Left lung (tissue), 10 donors: ENCODE results near the gene COL18A1. TPM values are rescaled to one million over a fixed set of nuclear protein-coding genes. Genes with fewer than 3 reads are reported as not detected.

ENCODE experiments used
- ATAC-seq: fragments of 200-7000 bp; cut with Tn5 transposase; one replicate; pipeline ENCODE4 v1.9.1; 2020; ENCODE audit warnings: moderate library complexity
- DNase-seq, 4 donors: peaks; one replicate each; pipeline ENCODE4 v3.0.0-alpha.2; 2013 to 2020
- H3K27ac ChIP-seq, 2 donors: fragments of 200-600 bp; sonication (generic) in 1 of 2; one replicate each; pipeline versions ENCODE4 v1.5.0 to v1.8.0; 2020 to 2021
- H3K27me3 ChIP-seq, 2 donors: fragments of 200-600 bp; sonication (generic) in 1 of 2; one replicate each; pipeline versions ENCODE4 v1.5.0 to v1.8.0; 2020 to 2021
- H3K36me3 ChIP-seq, 2 donors: fragments of 200-600 bp; sonication (generic) in 1 of 2; one replicate each; pipeline versions ENCODE4 v1.5.0 to v1.8.0; 2020 to 2021
- H3K4me1 ChIP-seq, 2 donors: fragments of 200-600 bp; one replicate each; pipeline ENCODE4 v1.8.0; 2021
- H3K4me3 ChIP-seq, 2 donors: fragments of 200-600 bp; sonication (generic) in 1 of 2; one replicate each; pipeline versions ENCODE4 v1.5.0 to v1.8.0; 2020 to 2021; ENCODE audit warnings: mild to moderate bottlenecking in 1 of 2
- H3K9me3 ChIP-seq, 2 donors: fragments of 200-600 bp; sonication (generic) in 1 of 2; one replicate each; pipeline versions ENCODE4 v1.5.0 to v1.8.0; 2020 to 2021
- CTCF ChIP-seq, 2 donors: fragments of 200-600 bp; sonication (generic) in 1 of 2; IDR thresholded peaks; one replicate each; pipeline versions ENCODE4 v1.5.0 to v1.8.0; 2021; ENCODE audit warnings: antibody characterized with exemption in 2 of 2
- intact Hi-C, 2 donors: fragments of 100-400 bp; cut with DNase I; formaldehyde crosslinking; loops; one replicate each; pipeline versions ENCODE4 v1.11.2 to v1.14.2; 2022
- polyA plus RNA-seq, 6 donors: library from polyadenylated mRNA; unstranded; fragments of 120-200 nt; gene quantifications; one replicate each; pipeline ENCODE4 v1.2.1, GENCODE V29; 2013; ENCODE audit not compliant: insufficient read length in 6 of 6
- total RNA-seq, 2 donors: library from RNA; stranded (reverse); fragmentation: NEBNext Ultra II Directional; extraction: Animal tissue kit (Norgen Biotek cat#: 25700); gene quantifications; one replicate each; pipeline ENCODE4 v1.2.1, GENCODE V29; 2021
- donor health status: DM: no; HTN: yes; CAD: no.
- donor health status: DM: no; HTN: no; CAD: no.

COL18A1 gene
- total and polyA plus RNA-seq, 8 donors = 39.3 to 90.2 (median 64.0) TPM

GRCh38 chr21:45383615-45384201 lies 21.3 kb upstream of the COL18A1 start:
- Histone ChIP-seq H3K4me1 (peaks cover 0 to 5% of the 10 kb centered on the region in 2 donors), H3K27me3 (peaks cover 0 to 29% of the 10 kb centered on the region in 2 donors), H3K27ac (no peak overlapping the region), H3K36me3 (no peaks in the 10 kb centered on the region), H3K4me3 (no peak overlapping the region), H3K9me3 (no peaks in the 10 kb centered on the region)
- DNase-seq = peak in 2 of 4 donors; percentile 29 to 76
- intact Hi-C loops = no loop called here
- no peak for ATAC-seq
- no peak for TF ChIP-seq CTCF (IDR thresholded peaks at IDR 0.05)

DNA sequence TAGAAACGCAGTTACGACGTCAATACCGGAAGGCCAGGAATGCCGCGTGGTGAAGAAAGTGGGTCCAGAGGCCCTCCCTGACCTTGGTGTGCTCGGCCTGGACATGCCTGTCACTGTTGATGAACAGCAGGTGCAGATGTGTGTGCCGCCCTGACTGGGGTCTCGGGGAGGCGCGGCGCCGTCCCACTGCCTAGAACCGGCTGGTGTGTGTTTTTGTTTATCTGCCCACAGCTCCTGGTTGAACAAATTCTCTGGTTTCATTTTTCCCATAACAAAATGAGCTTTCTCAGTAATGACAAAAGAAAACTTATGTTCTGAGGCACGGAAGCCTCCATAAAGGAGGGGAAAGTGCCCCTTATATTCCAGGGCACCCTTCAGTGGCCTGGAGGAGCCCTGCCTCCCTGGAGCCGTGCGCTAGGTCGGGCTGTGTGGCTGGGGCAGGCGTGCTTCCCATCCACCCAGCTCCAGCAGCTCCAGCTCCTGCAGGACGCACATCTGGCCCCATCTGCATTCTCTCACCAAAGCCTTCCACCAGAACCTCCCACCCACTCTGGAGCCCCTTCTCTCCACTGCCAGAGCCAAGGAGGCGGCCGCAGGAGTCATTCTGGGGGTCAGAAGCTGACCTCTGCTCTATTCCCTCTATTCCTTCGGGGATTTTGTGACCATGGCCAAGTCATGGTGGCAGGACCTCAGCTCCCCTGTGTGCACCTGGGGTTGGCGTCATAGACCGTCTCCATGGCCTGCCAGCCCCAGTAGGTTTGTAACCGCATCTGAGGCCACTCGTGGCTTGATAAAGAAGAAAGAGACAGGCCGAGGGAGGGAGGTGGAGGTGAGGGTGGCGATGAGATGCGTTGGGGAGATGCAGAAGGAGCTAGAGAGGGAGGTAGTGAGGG lies 20.1 kb upstream of the COL18A1 start:
- ATAC-seq (no peak), DNase-seq (peak in 2 of 4 donors; percentile 19 to 63)
- H3K27ac ChIP-seq = no peak overlapping the region
- no peak overlapping the region for H3K4me3 ChIP-seq
- no peaks in the 10 kb centered on the region for H3K36me3 ChIP-seq
- H3K27me3 ChIP-seq = peaks cover 0 to 29% of the 10 kb centered on the region in 2 donors
- intact Hi-C loops = no loop called here
- no peak for TF ChIP-seq CTCF (IDR thresholded peaks at IDR 0.05)
- H3K4me1 ChIP-seq = peaks cover 0 to 5% of the 10 kb centered on the region in 2 donors
- H3K9me3 ChIP-seq = no peaks in the 10 kb centered on the region

DNA sequence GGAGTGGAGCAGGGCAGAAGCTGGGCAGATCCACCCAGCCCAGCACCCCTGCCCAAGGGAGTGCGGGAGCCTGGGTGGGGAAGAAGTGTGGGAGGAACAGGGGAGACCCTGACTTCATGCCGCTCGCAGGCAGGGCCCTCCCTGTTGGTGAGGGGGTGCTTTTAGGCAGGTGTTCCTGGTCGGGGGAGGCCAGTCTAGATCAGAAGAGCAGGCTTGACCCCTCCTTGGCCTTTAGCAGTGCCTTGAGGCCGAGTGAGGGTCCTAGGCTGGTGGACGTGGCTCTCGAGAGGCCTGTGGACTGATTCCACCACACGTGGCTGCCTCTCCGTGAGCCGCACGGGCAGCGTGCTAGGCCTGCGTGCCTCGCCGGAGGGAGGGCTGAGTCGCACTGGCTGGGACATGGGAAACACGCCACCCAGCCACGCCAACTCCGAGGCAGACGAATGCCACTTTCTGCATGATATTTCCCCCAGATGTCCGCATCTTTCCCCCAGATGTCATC lies 19.4 kb upstream of the COL18A1 start:
- no peaks in the 10 kb centered on the region for H3K9me3 ChIP-seq
- no peaks in the 10 kb centered on the region for H3K36me3 ChIP-seq
- DNase-seq (peak in 2 of 4 donors; percentile 16 to 55), ATAC-seq (no peak)
- intact Hi-C loops = no loop called here
- H3K4me3 ChIP-seq = no peak overlapping the region
- H3K27ac ChIP-seq = no peak overlapping the region
- H3K4me1 ChIP-seq = peaks cover 0 to 5% of the 10 kb centered on the region in 2 donors
- peaks cover 0 to 34% of the 10 kb centered on the region in 2 donors for H3K27me3 ChIP-seq
- no peak for TF ChIP-seq CTCF (IDR thresholded peaks at IDR 0.05)

DNA sequence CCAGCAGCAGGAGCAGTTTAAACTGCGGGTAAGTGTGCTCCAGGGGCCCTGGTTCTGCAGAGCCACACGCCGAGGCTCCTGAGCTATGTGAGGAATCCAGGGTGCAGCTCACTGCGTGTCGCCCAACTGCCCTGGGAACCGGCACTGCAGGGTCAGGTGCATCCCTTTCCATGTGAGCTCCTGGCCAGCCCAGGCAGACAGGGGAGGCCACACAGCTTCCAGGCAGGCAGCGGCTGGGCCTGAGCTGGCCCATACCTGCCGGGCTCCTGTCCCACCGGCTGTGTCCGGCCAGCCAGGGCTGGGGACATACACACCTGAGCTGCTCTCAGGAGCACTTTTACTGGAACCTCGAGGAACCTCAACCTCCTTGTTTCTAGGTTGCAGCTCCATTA lies 18.6 kb upstream of the COL18A1 start:
- DNase-seq (peak in 2 of 4 donors; percentile 33 to 64), ATAC-seq (peak; percentile 56)
- Histone ChIP-seq H3K27me3 (peaks cover 0 to 34% of the 10 kb centered on the region in 2 donors), H3K36me3 (no peaks in the 10 kb centered on the region), H3K9me3 (no peaks in the 10 kb centered on the region), H3K4me3 (no peak overlapping the region), H3K27ac (no peak overlapping the region), H3K4me1 (peaks cover 0 to 5% of the 10 kb centered on the region in 2 donors)
- no peak for TF ChIP-seq CTCF (IDR thresholded peaks at IDR 0.05)
- intact Hi-C loops = no loop called here
